ENCODE results near the gene ADGRB3.

DNA sequence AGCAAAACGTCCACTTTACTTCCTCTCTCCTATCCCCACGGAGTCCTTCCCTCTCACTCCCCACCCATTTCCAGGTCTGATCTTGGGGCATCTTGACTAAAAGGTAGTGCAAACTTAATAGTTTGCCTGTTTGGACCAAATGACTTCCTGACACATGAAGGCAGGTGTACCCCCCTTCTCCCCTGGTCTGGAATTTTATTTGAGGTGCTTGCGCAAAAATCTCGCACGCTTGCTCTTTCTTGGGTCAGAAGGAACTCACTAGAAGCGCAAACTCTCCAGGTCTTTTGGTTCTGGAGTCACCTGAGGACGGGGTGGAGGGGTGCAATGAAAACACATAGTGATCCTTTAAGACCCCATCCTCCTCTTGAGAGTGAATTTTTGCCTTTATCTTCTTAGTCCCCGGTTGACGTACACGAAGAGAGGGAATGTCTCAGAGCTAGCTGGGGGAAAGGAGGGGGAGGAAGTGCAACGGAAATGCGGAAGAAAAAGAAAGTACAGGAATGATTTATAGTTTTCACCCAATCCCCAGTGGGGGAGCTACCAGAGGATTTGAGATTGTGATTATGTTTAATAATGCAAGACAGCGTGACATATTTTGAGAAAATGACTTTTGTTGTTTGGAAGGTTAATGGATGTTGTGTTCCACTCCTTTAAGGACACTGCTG, 4.9 kb downstream of the ADGRB3 start:
- TF ChIP-seq, protein P1, sequence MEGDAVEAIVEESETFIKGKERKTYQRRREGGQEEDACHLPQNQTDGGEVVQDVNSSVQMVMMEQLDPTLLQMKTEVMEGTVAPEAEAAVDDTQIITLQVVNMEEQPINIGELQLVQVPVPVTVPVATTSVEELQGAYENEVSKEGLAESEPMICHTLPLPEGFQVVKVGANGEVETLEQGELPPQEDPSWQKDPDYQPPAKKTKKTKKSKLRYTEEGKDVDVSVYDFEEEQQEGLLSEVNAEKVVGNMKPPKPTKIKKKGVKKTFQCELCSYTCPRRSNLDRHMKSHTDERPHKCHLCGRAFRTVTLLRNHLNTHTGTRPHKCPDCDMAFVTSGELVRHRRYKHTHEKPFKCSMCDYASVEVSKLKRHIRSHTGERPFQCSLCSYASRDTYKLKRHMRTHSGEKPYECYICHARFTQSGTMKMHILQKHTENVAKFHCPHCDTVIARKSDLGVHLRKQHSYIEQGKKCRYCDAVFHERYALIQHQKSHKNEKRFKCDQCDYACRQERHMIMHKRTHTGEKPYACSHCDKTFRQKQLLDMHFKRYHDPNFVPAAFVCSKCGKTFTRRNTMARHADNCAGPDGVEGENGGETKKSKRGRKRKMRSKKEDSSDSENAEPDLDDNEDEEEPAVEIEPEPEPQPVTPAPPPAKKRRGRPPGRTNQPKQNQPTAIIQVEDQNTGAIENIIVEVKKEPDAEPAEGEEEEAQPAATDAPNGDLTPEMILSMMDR (conservative IDR thresholded peaks at IDR 0.05; ENCODE audit: low read length): no peak
- TF ChIP-seq EZH2phosphoT487 (IDR thresholded peaks at IDR 0.05; ENCODE audit: borderline replicate concordance, low read depth, low read length): no peak

All from OCI-LY7 (cell line).